HepG2 (cell line): Measurements from ENCODE around the gene FBXL7. TPM values are rescaled to one million over a fixed set of nuclear protein-coding genes. Genes with fewer than 3 reads are reported as not detected.

ENCODE experiments used
- ATAC-seq: fragments of 200-7000 bp; cut with Tn5 transposase; 3 replicates; pipeline ENCODE4 v1.9.1; 2020; ENCODE audit warnings: mild to moderate bottlenecking, moderate library complexity
- BruUV-seq: library from RNA; stranded (reverse); fragments of 400-500 nt; replicated peaks from 2 replicates; lab custom pipeline; 2021; lab: Mats Ljungman, UMichigan
- CTCF ChIA-PET: fragments of 300-600 bp; formaldehyde crosslinking; extraction: SDS; loops from one replicate; lab custom pipeline; 2021; ENCODE audit warnings: low total read pairs, inconsistent platforms, low intra/inter-chr PET ratio; lab: Yijun Ruan, JAX
- POLR2A ChIA-PET: fragments of 350-600 bp; sonication (Branson Sonifier 250); formaldehyde crosslinking; loops from one replicate; lab custom pipeline; 2020; ENCODE audit warnings: antibody characterized with exemption, inconsistent platforms; lab: Yijun Ruan, JAX
- DNase-seq: peaks from one replicate; pipeline ENCODE4 v3.0.0-alpha.2; 2015; ENCODE audit warnings: low spot score
- FAIRE-seq: peaks from 3 replicates; lab custom pipeline; 2011; peaks lifted over from hg19 to GRCh38; lab: Jason Lieb, UNC
- H2AFZ ChIP-seq: one replicate; pipeline ENCODE4 v1.6.1; 2011; ENCODE audit warnings: low read length, inconsistent platforms
- H3K27ac ChIP-seq: fragments of 300-600 bp; 3 replicates; pipeline ENCODE4 v1.8.0; 2011; ENCODE audit warnings: mixed run types, mild to moderate bottlenecking, mixed read lengths, low read length, inconsistent platforms; ENCODE audit not compliant: insufficient read depth; ENCODE audit errors: extremely low read length
- H3K27me3 ChIP-seq, 2 experiments: fragments of 200-600 bp in 1 of 2; 2 replicates in 1 of 2; 3 replicates in 1 of 2; pipeline versions ENCODE4 v1.6.0 to v1.8.0; 2011; ENCODE audit warnings: low read length in 2 of 2, mild to moderate bottlenecking in 2 of 2, moderate library complexity in 2 of 2, inconsistent platforms in 1 of 2; ENCODE audit not compliant: insufficient read depth in 2 of 2, control insufficient read depth in 1 of 2
- H3K36me3 ChIP-seq, 2 experiments: fragments of 200-600 bp in 1 of 2; replicated peaks in 1 of 2; 2 replicates in 1 of 2; 3 replicates in 1 of 2; pipeline versions ENCODE4 v1.5.1 to v1.8.0; 2011; ENCODE audit warnings: low read length in 2 of 2, inconsistent platforms in 1 of 2; ENCODE audit not compliant: insufficient read depth in 2 of 2, control insufficient read depth in 1 of 2
- H3K4me1 ChIP-seq: 2 replicates; pipeline ENCODE4 v1.5.1; 2012; ENCODE audit warnings: low read length, inconsistent platforms; ENCODE audit not compliant: insufficient read depth
- H3K4me2 ChIP-seq: 2 replicates; pipeline ENCODE4 v1.6.0; 2011; ENCODE audit warnings: low read depth, low read length, inconsistent platforms
- H3K4me3 ChIP-seq, 3 experiments: fragments of 200-600 bp in 1 of 3; sonication (generic), shearing (Covaris generic) in 1 of 3; replicated peaks in 1 of 3; 2 replicates each; pipeline ENCODE4 v1.5.1; 2011 to 2016; ENCODE audit warnings: low read length in 3 of 3, inconsistent platforms in 2 of 3, low read depth in 2 of 3, mild to moderate bottlenecking in 2 of 3, control low read depth in 1 of 3, mixed read lengths in 1 of 3; ENCODE audit not compliant: insufficient read depth in 1 of 3
- H3K79me2 ChIP-seq: one replicate; pipeline ENCODE4 v1.6.1; 2011; ENCODE audit warnings: low read length, inconsistent platforms; ENCODE audit not compliant: insufficient read depth
- H3K9ac ChIP-seq: 2 replicates; pipeline ENCODE4 v1.6.0; 2011; ENCODE audit warnings: mild to moderate bottlenecking, low read depth, low read length, inconsistent platforms; ENCODE audit not compliant: insufficient read depth
- H3K9me3 ChIP-seq: 2 replicates; pipeline ENCODE4 v1.5.1; 2012; ENCODE audit warnings: mild to moderate bottlenecking, low read length
- H4K20me1 ChIP-seq: 2 replicates; pipeline ENCODE4 v1.6.0; 2011; ENCODE audit warnings: inconsistent platforms, mild to moderate bottlenecking, low read length, moderate library complexity; ENCODE audit not compliant: insufficient read depth
- EHMT2 ChIP-seq: fragments of 200-600 bp; sonication (generic); IDR thresholded peaks from 2 replicates; pipeline ENCODE4 v1.7.0; 2017; ENCODE audit warnings: antibody characterized with exemption, low read depth, low read length, borderline replicate concordance
- KDM2A ChIP-seq: sonication (generic); formaldehyde crosslinking; IDR thresholded peaks from 2 replicates; pipeline ENCODE4 v1.4.0; 2020; ENCODE audit warnings: low read depth, missing genetic modification reagents, borderline replicate concordance
- KLF15 ChIP-seq: sonication (generic); formaldehyde crosslinking; IDR thresholded peaks from 2 replicates; pipeline ENCODE4 v1.8.1; 2023; ENCODE audit warnings: borderline replicate concordance, mild to moderate bottlenecking, inconsistent platforms, missing genetic modification reagents, mixed read lengths
- MATR3 ChIP-seq: sonication (generic); formaldehyde crosslinking; IDR thresholded peaks from 2 replicates; pipeline ENCODE4 v1.4.0; 2020; ENCODE audit warnings: missing genetic modification reagents
- ZNF20 ChIP-seq: sonication (generic); formaldehyde crosslinking; IDR thresholded peaks from 2 replicates; pipeline ENCODE4 v1.4.0; 2020; ENCODE audit warnings: mild to moderate bottlenecking, moderate library complexity, missing genetic modification reagents
- ZZZ3 ChIP-seq: sonication (generic); formaldehyde crosslinking; IDR thresholded peaks from 2 replicates; pipeline ENCODE4 v1.4.0; 2020; ENCODE audit warnings: missing genetic modification reagents, mild to moderate bottlenecking, borderline replicate concordance
- WGBS: methylation state at CpG from one replicate; pipeline ENCODE4 v1.1.6; 2017; ENCODE audit warnings: low lambda C conversion rate; 5-methylcytosine and 5-hydroxymethylcytosine counted together
- in situ Hi-C: cut with HindIII; loops from 2 replicates; pipeline ENCODE4 v1.10.0; 2017; ENCODE audit warnings: low pct_unique_long_range_greater_than_20kb; ENCODE audit not compliant: extremely low pct_ligation_motif_present
- intact Hi-C: fragments of 100-400 bp; cut with micrococcal nuclease; formaldehyde crosslinking; loops from one replicate; pipeline ENCODE4 v1.10.0; 2022; ENCODE audit not compliant: unreplicated experiment
- polyA plus RNA-seq, 8 experiments: library from polyadenylated mRNA; depleted of rRNA in 3 of 8; stranded (reverse) in 7 of 8; unstranded in 1 of 8; fragments of >200 nt; fragmentation: Illumina TruSeq in 4 of 8; extraction: Trizol in 4 of 8; gene quantifications; 2 replicates each; pipeline versions ENCODE4 v1.2.1 to v1.2.3, GENCODE V29; 2011 to 2016; ENCODE audit warnings: low read depth in 4 of 8, missing spikeins in 1 of 8, mixed read lengths in 1 of 8; ENCODE audit not compliant: insufficient read depth in 1 of 8
- total RNA-seq, 5 experiments: library from RNA; depleted of rRNA; stranded (reverse); fragments of >200 nt; fragmentation: Illumina TruSeq; extraction: Trizol; gene quantifications; 2 replicates each; pipeline ENCODE4 v1.2.3, GENCODE V29; 2016; ENCODE audit warnings: low read depth in 1 of 5
- TF ChIP-seq, protein P1 (sequence below): IDR thresholded peaks from 2 replicates; pipeline ENCODE4 v1.6.1; 2016
- TF ChIP-seq, protein P2 (sequence below): sonication (generic); formaldehyde crosslinking; IDR thresholded peaks from 2 replicates; pipeline ENCODE4 v1.4.0; 2020; ENCODE audit warnings: missing genetic modification reagents, borderline replicate concordance
- TF ChIP-seq, protein P3 (sequence below): sonication (generic); formaldehyde crosslinking; IDR thresholded peaks from 2 replicates; pipeline ENCODE4 v1.9.0; 2021; ENCODE audit warnings: missing genetic modification reagents, borderline replicate concordance

Gene FBXL7
- total and polyA plus RNA-seq, 2 of the 13 experiments (the other 11 are each of a cell fraction or from before 2014, with no cell fraction given), result 0.07 TPM; not detected in 1

DNA sequence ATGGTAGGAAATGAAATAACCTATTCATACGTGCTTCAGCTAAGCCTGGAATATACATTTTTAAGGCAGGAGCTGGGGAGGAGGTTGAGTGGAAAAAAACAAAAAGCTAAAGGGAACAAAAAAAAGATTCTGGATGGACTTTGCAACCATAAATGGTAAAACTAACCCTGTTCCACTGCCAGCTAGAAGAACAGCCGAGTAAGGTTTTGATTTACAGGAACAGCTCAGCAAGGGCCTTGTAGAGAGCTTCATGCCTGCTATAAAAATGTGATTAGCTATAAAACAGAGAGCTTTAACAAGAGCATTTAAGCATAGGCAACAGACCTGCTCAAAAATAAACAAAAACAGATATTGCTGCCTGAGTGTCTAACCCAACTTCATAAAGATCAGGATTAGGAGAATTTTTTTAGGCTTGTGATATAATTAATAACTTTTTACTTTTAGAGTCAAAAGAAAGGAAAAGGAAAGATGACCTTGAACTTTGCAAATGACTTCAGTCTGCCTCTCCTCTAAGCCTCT is 194.8 kb downstream of the FBXL7 start:
- no peak overlapping the region for H3K9ac ChIP-seq
- no peak overlapping the region for H3K4me3 ChIP-seq
- no TSS peak for BruUV-seq
- TF ChIP-seq EHMT2, result no peak
- no peak for TF ChIP-seq KLF15 (CRISPR knock-in tag)
- TF ChIP-seq ZZZ3 (CRISPR knock-in tag), result no peak
- TF ChIP-seq MATR3 (CRISPR knock-in tag), result no peak
- TF ChIP-seq, protein P1, sequence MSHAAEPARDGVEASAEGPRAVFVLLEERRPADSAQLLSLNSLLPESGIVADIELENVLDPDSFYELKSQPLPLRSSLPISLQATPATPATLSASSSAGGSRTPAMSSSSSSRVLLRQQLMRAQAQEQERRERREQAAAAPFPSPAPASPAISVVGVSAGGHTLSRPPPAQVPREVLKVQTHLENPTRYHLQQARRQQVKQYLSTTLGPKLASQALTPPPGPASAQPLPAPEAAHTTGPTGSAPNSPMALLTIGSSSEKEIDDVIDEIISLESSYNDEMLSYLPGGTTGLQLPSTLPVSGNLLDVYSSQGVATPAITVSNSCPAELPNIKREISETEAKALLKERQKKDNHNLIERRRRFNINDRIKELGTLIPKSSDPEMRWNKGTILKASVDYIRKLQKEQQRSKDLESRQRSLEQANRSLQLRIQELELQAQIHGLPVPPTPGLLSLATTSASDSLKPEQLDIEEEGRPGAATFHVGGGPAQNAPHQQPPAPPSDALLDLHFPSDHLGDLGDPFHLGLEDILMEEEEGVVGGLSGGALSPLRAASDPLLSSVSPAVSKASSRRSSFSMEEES (CRISPR knock-in tag), result no peak
- TF ChIP-seq, protein P2, sequence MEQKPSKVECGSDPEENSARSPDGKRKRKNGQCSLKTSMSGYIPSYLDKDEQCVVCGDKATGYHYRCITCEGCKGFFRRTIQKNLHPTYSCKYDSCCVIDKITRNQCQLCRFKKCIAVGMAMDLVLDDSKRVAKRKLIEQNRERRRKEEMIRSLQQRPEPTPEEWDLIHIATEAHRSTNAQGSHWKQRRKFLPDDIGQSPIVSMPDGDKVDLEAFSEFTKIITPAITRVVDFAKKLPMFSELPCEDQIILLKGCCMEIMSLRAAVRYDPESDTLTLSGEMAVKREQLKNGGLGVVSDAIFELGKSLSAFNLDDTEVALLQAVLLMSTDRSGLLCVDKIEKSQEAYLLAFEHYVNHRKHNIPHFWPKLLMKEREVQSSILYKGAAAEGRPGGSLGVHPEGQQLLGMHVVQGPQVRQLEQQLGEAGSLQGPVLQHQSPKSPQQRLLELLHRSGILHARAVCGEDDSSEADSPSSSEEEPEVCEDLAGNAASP (CRISPR knock-in tag), result no peak
- no peak for TF ChIP-seq ZNF20 (CRISPR knock-in tag)
- TF ChIP-seq, protein P3, sequence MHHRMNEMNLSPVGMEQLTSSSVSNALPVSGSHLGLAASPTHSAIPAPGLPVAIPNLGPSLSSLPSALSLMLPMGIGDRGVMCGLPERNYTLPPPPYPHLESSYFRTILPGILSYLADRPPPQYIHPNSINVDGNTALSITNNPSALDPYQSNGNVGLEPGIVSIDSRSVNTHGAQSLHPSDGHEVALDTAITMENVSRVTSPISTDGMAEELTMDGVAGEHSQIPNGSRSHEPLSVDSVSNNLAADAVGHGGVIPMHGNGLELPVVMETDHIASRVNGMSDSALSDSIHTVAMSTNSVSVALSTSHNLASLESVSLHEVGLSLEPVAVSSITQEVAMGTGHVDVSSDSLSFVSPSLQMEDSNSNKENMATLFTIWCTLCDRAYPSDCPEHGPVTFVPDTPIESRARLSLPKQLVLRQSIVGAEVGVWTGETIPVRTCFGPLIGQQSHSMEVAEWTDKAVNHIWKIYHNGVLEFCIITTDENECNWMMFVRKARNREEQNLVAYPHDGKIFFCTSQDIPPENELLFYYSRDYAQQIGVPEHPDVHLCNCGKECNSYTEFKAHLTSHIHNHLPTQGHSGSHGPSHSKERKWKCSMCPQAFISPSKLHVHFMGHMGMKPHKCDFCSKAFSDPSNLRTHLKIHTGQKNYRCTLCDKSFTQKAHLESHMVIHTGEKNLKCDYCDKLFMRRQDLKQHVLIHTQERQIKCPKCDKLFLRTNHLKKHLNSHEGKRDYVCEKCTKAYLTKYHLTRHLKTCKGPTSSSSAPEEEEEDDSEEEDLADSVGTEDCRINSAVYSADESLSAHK, result no peak
- no peak for TF ChIP-seq KDM2A (CRISPR knock-in tag)
- TF ChIP-seq, all 625 proteins: peak for 0
- intact Hi-C loops, result no loop called here
- Histone ChIP-seq H3K27me3 (no peaks in the 10 kb centered on the region), H2AFZ (no peak overlapping the region), H3K79me2 (no peaks in the 10 kb centered on the region), H3K9me3 (no peaks in the 10 kb centered on the region), H3K27ac (no peak overlapping the region), H3K4me2 (no peak overlapping the region), H3K36me3 (no peaks in the 10 kb centered on the region), H4K20me1 (no peaks in the 10 kb centered on the region), H3K4me1 (no peaks in the 10 kb centered on the region)
- WGBS, result 2% methylated on average over 2 of the region's 2 CpGs
- CTCF ChIA-PET, result no interaction called here
- in situ Hi-C loops, result no loop called here
- POLR2A ChIA-PET, result no interaction called here
- FAIRE-seq, result no peak
- no peak for DNase-seq
- no peak for ATAC-seq
